Measurements from ENCODE around the gene FMNL2.
"Not testable (repeated sequence)": the region's sequence is repeated elsewhere in the genome, so short reads cannot be mapped to it uniquely, and the experiment has no call there.

FMNL2 gene

GRCh38 chr2:152376385-152376784 is 41.4 kb downstream of the FMNL2 start:
- DNase-seq = no peak

GRCh38 chr2:152376968-152377367 is 42.0 kb downstream of the FMNL2 start:
- no peak for DNase-seq

GRCh38 chr2:152379089-152379488 is 44.1 kb downstream of the FMNL2 start:
- no peak for DNase-seq

GRCh38 chr2:152380261-152381055 is 45.5 kb downstream of the FMNL2 start:
- DNase-seq = no peak

- no peak for DNase-seq
Measured at GRCh38 chr2:152383702-152384101, 48.7 kb downstream of the FMNL2 start.

- DNase-seq = no peak
Measured at GRCh38 chr2:152384992-152385391, 50.0 kb downstream of the FMNL2 start.

- no peak for DNase-seq
Measured at GRCh38 chr2:152385650-152386049, 50.7 kb downstream of the FMNL2 start.

GRCh38 chr2:152386266-152386665 is 51.3 kb downstream of the FMNL2 start:
- no peak for DNase-seq

- DNase-seq = no peak
Measured at GRCh38 chr2:152387041-152387440, 52.1 kb downstream of the FMNL2 start.

GRCh38 chr2:152388269-152388668 is 53.3 kb downstream of the FMNL2 start:
- DNase-seq = not testable (repeated sequence)

GRCh38 chr2:152389483-152389882 is 54.5 kb downstream of the FMNL2 start:
- no peak for DNase-seq

- DNase-seq = no peak
Measured at GRCh38 chr2:152390837-152391236, 55.9 kb downstream of the FMNL2 start.

- no peak for DNase-seq
Measured at GRCh38 chr2:152391318-152391717, 56.3 kb downstream of the FMNL2 start.

GRCh38 chr2:152393377-152393776 is 58.4 kb downstream of the FMNL2 start:
- no peak for DNase-seq

- DNase-seq = no peak
Measured at GRCh38 chr2:152394326-152394725, 59.4 kb downstream of the FMNL2 start.

- no peak for DNase-seq
Measured at GRCh38 chr2:152395103-152395502, 60.1 kb downstream of the FMNL2 start.

GRCh38 chr2:152395572-152395971 is 60.6 kb downstream of the FMNL2 start:
- DNase-seq = peak in 1 of 2 donors; percentile 41

GRCh38 chr2:152396051-152396511 is 61.1 kb downstream of the FMNL2 start:
- DNase-seq = peak in 1 of 2 donors; percentile 58

- DNase-seq = no peak
Measured at GRCh38 chr2:152396763-152397162, 61.8 kb downstream of the FMNL2 start.

- no peak for DNase-seq
Measured at GRCh38 chr2:152399003-152399402, 64.0 kb downstream of the FMNL2 start.

- DNase-seq = no peak
Measured at GRCh38 chr2:152400607-152401214, 65.7 kb downstream of the FMNL2 start.

- DNase-seq = no peak
Measured at GRCh38 chr2:152402780-152403759, 68.1 kb downstream of the FMNL2 start.

All from hippocampal formation (tissue), 2 donors.